ENCODE measurements around the gene PRR35. TPM values are rescaled to one million over a fixed set of nuclear protein-coding genes. Genes with fewer than 3 reads are reported as not detected.

Gene PRR35
- total RNA-seq, 4 donors from 2014 or later: not detected

DNA sequence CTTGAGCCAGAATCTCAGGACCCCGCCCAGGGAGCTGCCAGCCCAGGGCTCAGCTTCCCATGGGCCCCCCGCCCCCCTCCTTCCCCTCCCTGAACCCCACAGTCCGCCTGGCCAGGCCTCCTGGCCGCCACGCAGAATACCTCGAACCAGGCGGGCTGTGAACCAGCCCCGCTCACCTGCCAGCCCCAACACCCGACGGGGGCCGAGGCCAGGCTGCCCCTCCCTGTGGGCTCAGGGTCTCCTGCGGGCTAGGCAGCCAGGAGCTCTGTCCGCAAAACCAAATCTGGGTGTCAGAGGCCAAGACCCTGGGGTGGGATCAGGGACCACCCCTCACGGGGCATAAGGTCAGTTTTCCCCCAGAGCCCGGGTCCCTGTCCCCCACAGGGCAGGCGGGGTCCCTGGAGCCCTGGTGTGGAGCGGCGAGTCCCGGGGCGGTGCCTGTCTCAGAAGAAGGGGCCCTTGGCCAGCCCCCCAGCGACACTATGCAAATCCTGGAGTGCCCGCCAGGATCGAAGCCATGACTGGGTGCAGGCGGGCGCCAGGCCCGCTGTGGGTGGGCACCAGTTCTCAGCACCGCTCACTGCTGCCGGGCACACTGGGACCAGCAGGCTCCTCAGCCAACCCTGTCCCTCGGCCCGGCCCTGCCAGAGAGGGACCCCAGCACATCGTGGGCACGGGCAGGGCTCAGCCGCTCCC lies 6.4 kb upstream of the PRR35 start:
- DNase-seq: no peak
- intact Hi-C loops (cut with DNase I): no loop called here
- TF ChIP-seq POLR2A (IDR thresholded peaks at IDR 0.05): no peak
- TF ChIP-seq, protein P1, sequence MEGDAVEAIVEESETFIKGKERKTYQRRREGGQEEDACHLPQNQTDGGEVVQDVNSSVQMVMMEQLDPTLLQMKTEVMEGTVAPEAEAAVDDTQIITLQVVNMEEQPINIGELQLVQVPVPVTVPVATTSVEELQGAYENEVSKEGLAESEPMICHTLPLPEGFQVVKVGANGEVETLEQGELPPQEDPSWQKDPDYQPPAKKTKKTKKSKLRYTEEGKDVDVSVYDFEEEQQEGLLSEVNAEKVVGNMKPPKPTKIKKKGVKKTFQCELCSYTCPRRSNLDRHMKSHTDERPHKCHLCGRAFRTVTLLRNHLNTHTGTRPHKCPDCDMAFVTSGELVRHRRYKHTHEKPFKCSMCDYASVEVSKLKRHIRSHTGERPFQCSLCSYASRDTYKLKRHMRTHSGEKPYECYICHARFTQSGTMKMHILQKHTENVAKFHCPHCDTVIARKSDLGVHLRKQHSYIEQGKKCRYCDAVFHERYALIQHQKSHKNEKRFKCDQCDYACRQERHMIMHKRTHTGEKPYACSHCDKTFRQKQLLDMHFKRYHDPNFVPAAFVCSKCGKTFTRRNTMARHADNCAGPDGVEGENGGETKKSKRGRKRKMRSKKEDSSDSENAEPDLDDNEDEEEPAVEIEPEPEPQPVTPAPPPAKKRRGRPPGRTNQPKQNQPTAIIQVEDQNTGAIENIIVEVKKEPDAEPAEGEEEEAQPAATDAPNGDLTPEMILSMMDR (IDR thresholded peaks at IDR 0.05): no peak
- no peak overlapping the region for H3K27ac ChIP-seq
- no peaks in the 10 kb centered on the region for H3K27me3 ChIP-seq
- peaks cover 13 to 16% of the 10 kb centered on the region in 2 donors for H3K36me3 ChIP-seq
- no peak overlapping the region for H3K4me3 ChIP-seq (replicated peaks in 1 of 3)
- H3K4me1 ChIP-seq: peaks cover 8 to 10% of the 10 kb centered on the region in 2 donors
- WGBS, 2 donors: 92 to 100% methylated on average over 1 to 16 of the region's 33 CpGs
- H3K9me3 ChIP-seq: no peaks in the 10 kb centered on the region

- WGBS, 2 donors: 89 to 92% methylated on average over 11 of the region's 11 CpGs
- Histone ChIP-seq H3K4me1 (peaks cover 13 to 15% of the 10 kb centered on the region in 2 donors), H3K4me3 (replicated peaks in 1 of 3) (no peak overlapping the region), H3K9me3 (no peaks in the 10 kb centered on the region), H3K27me3 (no peaks in the 10 kb centered on the region), H3K27ac (no peak overlapping the region), H3K36me3 (peaks cover 11 to 13% of the 10 kb centered on the region in 2 donors)
- intact Hi-C loops (cut with DNase I): no loop called here
- TF ChIP-seq, protein P1 (IDR thresholded peaks at IDR 0.05): no peak
- TF ChIP-seq POLR2A (IDR thresholded peaks at IDR 0.05): no peak
- DNase-seq: no peak
Measured at GRCh38 chr16:554297-554621, 5.9 kb upstream of the PRR35 start.

DNA sequence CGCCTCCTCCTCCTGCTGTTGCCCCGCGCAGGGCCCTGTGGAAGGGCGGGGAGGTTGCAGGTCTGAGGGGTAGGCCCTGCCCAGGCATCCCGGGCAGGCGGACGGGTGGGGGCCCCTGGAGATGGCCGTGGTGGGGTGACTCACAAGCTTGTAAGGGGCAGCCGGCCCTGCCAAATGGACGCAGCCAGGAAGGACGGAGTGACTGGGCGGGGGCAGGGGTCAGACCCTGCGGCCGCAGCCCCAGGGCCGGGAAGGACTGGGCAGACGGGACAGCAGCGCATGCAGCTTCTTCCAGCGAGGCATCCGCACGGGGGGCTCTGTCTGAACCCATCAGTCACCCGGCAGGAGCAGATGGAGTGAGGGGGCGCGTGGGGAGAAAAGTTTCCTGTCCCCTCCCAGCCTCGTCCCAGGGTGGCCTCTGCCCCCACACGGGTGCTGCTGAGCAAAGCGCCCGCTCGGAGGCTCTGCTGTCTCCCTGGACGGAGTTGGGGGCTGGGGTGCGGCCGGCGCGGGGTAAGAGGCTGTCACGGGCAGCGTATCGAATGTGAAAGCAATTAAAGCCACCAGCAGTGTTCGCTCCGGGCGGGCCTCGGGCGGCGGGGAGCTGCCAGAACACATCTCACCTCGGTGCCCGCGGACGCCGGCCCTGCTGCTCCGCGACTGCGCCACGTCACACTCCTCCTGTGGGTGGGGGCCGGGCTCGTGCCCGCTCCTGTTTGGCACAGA lies 5.4 kb upstream of the PRR35 start:
- H3K4me3 ChIP-seq (replicated peaks in 1 of 3): no peak overlapping the region
- intact Hi-C loops (cut with DNase I): no loop called here

DNA sequence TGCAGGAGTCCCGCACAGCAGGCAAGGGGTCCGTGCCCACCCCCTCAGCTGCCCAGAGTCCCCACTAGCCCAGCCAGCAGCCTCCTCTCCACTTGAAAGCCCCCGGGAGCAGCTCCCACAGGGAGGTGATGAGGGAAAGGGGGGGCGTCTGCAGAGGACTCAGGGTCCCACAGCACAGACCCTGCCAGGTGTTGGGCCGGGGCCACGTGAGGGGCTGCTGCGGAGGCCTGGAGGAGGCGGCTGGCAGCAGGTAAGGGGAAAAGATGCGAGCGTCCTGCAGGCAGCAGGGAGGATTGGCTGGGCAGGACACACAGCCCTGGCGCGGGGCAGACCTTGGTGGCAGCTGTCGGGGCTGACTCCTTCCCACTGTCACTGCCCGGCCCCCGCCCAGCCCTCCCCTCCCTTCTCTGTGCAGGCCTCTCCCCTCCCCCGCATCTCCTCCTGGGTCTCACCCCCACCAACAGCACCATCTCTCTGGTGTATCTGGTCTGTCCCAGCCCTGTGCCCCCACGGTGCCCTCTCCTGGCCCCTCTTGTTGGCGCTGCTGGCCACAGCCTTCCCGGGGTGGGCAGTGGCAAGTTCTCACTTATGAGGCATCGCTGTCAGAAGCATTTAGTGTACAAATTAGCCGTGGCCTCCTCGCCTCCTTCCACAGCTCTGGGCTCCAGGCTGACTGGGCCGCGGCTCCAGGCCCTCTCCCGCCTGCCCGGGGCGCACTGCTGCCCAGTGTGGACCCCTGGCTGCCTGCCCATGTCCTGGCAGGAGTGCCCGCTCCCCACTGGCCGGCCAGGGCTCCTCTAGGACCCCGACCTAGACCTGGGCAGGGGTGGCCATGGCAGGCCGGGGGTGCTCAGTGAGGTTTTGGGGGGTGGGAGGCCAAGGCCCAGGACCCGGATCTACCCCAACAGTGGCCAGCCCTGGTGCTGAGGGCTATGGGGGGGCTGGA lies 4.4 kb upstream of the PRR35 start:
- TF ChIP-seq, protein P1 (IDR thresholded peaks at IDR 0.05): no peak
- TF ChIP-seq POLR2A (IDR thresholded peaks at IDR 0.05): no peak
- 77 to 91% methylated on average over 14 to 22 of the region's 32 CpGs for WGBS, 2 donors
- Histone ChIP-seq H3K9me3 (no peaks in the 10 kb centered on the region), H3K4me1 (peaks cover 13 to 22% of the 10 kb centered on the region in 2 donors), H3K27ac (no peak overlapping the region), H3K36me3 (peaks cover 11 to 13% of the 10 kb centered on the region in 2 donors), H3K27me3 (no peaks in the 10 kb centered on the region), H3K4me3 (replicated peaks in 1 of 3) (no peak overlapping the region)
- intact Hi-C loops (cut with DNase I): no loop called here
- no peak for DNase-seq

More for the DNA sequence above, 5.4 kb upstream of the PRR35 start:
- peaks cover 13 to 20% of the 10 kb centered on the region in 2 donors for H3K4me1 ChIP-seq
- no peak overlapping the region for H3K27ac ChIP-seq
- H3K9me3 ChIP-seq: no peaks in the 10 kb centered on the region
- TF ChIP-seq POLR2A (IDR thresholded peaks at IDR 0.05): no peak
- TF ChIP-seq, protein P1 (IDR thresholded peaks at IDR 0.05): no peak
- 91% methylated on average over 42 to 44 of the region's 54 CpGs for WGBS, 2 donors
- peaks cover 11 to 13% of the 10 kb centered on the region in 2 donors for H3K36me3 ChIP-seq
- DNase-seq: no peak
- no peaks in the 10 kb centered on the region for H3K27me3 ChIP-seq

Data from thyroid gland (tissue), 4 donors.